GM10266 (cell line): ENCODE data around the gene TRIM69.

Source experiments
- DNase-seq: peaks from one replicate; pipeline ENCODE4 v3.0.0; 2012; ENCODE audit errors: extremely low spot score
- TF ChIP-seq, protein P1 (sequence below): IDR thresholded peaks from 2 replicates; pipeline ENCODE4 v1.5.1; 2012; ENCODE audit warnings: mild to moderate bottlenecking, low read depth; ENCODE audit not compliant: control insufficient read depth, insufficient read depth; ENCODE audit errors: missing control alignments

The TRIM69 gene

DNA sequence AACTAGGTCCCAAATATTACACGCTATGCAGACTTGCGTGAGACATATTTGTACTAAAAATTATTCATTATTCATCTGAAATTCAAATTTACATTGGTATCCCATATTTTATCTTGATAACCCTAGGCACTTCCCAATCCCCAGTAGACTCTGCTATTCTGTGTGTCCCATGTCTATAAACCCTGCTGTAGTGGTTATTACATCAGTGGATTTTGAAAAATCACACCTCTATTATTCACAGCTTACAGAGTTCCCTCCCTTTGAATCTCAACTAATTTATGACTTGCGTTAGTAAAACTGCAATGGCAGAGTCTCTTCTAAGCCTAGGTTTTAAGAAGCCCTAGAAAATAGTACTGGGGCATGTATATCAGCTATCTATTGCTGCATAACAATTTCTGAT lies 54.3 kb downstream of the TRIM69 start:
- DNase-seq = no peak
- TF ChIP-seq, protein P1, sequence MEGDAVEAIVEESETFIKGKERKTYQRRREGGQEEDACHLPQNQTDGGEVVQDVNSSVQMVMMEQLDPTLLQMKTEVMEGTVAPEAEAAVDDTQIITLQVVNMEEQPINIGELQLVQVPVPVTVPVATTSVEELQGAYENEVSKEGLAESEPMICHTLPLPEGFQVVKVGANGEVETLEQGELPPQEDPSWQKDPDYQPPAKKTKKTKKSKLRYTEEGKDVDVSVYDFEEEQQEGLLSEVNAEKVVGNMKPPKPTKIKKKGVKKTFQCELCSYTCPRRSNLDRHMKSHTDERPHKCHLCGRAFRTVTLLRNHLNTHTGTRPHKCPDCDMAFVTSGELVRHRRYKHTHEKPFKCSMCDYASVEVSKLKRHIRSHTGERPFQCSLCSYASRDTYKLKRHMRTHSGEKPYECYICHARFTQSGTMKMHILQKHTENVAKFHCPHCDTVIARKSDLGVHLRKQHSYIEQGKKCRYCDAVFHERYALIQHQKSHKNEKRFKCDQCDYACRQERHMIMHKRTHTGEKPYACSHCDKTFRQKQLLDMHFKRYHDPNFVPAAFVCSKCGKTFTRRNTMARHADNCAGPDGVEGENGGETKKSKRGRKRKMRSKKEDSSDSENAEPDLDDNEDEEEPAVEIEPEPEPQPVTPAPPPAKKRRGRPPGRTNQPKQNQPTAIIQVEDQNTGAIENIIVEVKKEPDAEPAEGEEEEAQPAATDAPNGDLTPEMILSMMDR = no peak

DNA sequence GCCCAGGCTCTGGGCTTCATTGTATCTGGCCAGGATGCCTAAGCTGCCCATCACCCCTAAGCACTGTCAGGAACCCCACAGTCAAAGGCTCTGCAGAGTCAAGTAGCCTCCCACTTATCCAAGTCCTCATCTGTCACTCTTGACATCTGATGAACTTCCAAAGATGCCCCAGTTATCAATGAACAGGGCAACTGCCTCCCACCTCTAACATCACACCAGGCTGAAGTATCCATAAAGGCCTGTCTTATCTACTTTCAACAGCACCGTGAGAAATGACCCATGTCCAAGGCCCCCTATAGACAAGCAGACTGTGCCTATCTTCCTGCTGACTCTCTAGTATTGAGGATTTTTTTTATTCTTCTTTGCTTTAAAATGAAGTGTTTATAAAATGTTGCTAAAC lies 56.4 kb downstream of the TRIM69 start:
- TF ChIP-seq, protein P1 = no peak
- DNase-seq = no peak

DNA sequence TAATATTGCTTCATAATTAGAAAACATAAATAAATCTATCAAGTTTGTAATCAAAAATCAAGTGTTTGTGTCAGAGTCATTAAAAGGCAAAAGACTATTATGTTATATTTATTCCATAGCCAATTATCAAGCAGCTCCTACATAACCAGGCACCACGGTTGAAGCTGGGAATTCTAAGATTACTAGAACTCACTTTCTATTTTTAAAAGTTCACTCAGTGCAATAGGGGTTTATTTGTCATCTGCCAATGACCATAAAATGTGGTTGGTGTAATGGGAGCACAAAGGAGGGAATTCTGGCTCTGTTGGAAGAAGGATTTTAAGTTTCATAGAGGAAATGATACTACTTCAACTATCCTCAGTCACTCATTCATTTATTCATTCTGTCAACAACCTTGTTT lies 57.7 kb downstream of the TRIM69 start:
- TF ChIP-seq, protein P1 = no peak

DNA sequence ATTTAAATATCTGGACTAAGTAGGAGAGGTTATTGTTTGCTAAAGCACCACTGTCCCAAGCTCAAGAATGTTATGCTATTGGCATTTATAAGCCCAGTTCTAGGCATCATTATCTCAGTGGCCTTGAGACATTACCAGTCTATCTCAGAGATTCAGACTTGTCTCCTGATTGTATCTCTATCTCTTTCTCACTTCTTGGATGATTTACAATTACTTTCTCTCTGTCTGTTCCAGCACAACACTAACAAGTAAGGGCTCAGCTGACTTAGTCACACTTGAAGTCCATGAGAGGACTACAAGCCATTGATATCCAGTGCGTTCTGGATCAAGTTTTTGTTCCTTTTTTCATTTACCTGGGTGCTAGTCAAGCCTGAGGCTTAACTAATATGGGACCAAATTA lies 60.2 kb downstream of the TRIM69 start:
- DNase-seq = no peak
- TF ChIP-seq, protein P1 = no peak

More for the DNA sequence above, 57.7 kb downstream of the TRIM69 start:
- no peak for DNase-seq

DNA sequence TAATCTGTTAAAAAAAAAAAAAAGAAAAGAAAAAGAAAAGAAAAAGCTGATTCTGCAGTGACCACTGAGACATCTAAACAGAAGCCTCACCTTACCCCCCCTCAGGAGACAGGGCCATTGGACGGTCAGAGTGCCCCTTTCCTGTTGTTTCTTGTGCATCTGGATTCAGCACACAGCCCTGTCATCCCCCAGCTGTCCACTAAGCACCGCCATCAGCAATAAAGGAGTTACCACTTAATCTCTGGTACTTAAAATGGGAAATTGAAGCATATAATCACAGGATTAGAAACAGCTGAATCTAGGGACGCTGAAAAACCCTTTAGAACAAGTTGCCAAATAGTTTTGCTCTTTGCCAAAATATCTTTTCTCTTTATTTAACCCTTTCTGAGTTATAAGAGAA lies 62.5 kb downstream of the TRIM69 start:
- no peak for DNase-seq
- TF ChIP-seq, protein P1 = peak; percentile 23

DNA sequence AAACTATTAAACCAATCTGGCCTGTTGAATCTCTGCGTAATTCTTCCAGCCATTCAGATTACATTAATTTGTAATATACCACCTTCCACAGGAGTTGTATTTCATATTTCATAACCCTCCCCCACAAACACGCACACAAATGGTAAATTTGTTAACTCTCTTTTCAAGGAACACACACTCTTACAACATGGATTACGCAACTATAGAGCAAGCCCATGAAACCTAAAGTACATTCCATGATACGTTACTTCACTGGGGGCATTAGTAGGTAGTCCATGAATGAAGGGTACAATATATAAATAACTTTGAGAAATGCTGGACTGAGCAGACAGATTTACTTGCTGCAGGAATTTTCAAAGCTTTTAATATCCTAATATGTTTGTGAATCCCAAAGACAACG lies 65.0 kb downstream of the TRIM69 start:
- no peak for DNase-seq
- TF ChIP-seq, protein P1 = no peak

DNA sequence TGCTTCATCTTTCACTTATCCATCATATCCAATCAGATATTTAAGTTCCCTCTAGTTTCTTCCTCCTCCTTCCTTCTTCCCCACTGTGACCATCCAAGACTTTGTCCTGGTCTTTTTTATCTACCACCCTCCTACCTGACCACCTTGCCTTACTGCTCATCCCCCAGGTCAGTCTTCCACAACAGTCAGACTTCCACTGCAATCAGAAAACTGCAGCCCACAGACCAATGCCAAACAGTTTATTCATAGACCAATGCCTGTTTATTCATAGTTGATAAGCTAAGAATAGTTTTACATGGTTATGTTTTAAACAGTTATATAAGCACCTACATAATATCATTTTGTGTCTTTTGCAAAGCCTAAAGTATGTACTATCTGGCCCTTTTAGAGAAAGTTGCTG lies 65.5 kb downstream of the TRIM69 start:
- DNase-seq = no peak
- TF ChIP-seq, protein P1 = no peak
